GM12865 (cell line): ENCODE measurements around the gene SPRR2A.

ENCODE experiments used
- DNase-seq: peaks from one replicate; pipeline ENCODE4 v3.0.0; 2010; ENCODE audit warnings: low read depth
- H3K4me3 ChIP-seq: 2 replicates; pipeline ENCODE4 v1.5.1; 2011; ENCODE audit warnings: mild to moderate bottlenecking, low read depth, low read length, control low read depth
- CTCF ChIP-seq: IDR thresholded peaks from 2 replicates; pipeline ENCODE4 v1.5.1; 2011; ENCODE audit warnings: low read length, control low read depth, low read depth, inconsistent platforms; ENCODE audit not compliant: insufficient read depth; ENCODE audit errors: missing control alignments

Gene SPRR2A

GRCh38 chr1:153040950-153041631 is 16.2 kb downstream of the SPRR2A start, which contains the start of gene SPRR2D:
Gene SPRR2D, minus strand, starts transcription at chr1:153041120. Its CDS starts 774 bp downstream, at chr1:153040346.
- no peak for DNase-seq
- no peak within 1 kb of the TSS for H3K4me3 ChIP-seq
- TF ChIP-seq CTCF, result no peak

- no peak overlapping the region for H3K4me3 ChIP-seq
- no peak for TF ChIP-seq CTCF
- no peak for DNase-seq
Observed at GRCh38 chr1:153035211-153035610, 22.1 kb downstream of the SPRR2A start.

- peak; percentile 26 for DNase-seq
- peak; percentile 24 for TF ChIP-seq CTCF
- H3K4me3 ChIP-seq, result no peak overlapping the region
Observed at GRCh38 chr1:153032677-153033308, 24.5 kb downstream of the SPRR2A start.

- DNase-seq, result no peak
- no peak for TF ChIP-seq CTCF
- no peak overlapping the region for H3K4me3 ChIP-seq
Observed at GRCh38 chr1:153032073-153032472, 25.2 kb downstream of the SPRR2A start.

- DNase-seq, result no peak
- no peak within 1 kb of the TSS for H3K4me3 ChIP-seq
- no peak for TF ChIP-seq CTCF
Observed at GRCh38 chr1:153030895-153031294, 26.4 kb downstream of the SPRR2A start, which contains the start of gene SPRR1B. Gene SPRR1B, plus strand, starts transcription at chr1:153031203. Its CDS starts 1,143 bp downstream, at chr1:153032346.

GRCh38 chr1:153028766-153029165 is 28.5 kb downstream of the SPRR2A start:
- DNase-seq, result no peak
- no peak for TF ChIP-seq CTCF
- no peak overlapping the region for H3K4me3 ChIP-seq

GRCh38 chr1:153025797-153026196 is 31.5 kb downstream of the SPRR2A start:
- DNase-seq, result no peak
- TF ChIP-seq CTCF, result no peak
- no peak overlapping the region for H3K4me3 ChIP-seq
